GM20000 (cell line): Measurements from ENCODE around the gene PLD6.
A peak's percentile ranks its signal among the peaks of the same experiment; 100 is the strongest.

Experiments used
- DNase-seq: peaks from one replicate; pipeline ENCODE4 v3.0.0; 2012; ENCODE audit warnings: low spot score
- TF ChIP-seq, protein P1 (sequence below): IDR thresholded peaks from 2 replicates; pipeline ENCODE4 v1.5.1; 2012; ENCODE audit warnings: mild to moderate bottlenecking, control low read depth; ENCODE audit errors: extremely low read depth, missing control alignments

Gene PLD6

DNA sequence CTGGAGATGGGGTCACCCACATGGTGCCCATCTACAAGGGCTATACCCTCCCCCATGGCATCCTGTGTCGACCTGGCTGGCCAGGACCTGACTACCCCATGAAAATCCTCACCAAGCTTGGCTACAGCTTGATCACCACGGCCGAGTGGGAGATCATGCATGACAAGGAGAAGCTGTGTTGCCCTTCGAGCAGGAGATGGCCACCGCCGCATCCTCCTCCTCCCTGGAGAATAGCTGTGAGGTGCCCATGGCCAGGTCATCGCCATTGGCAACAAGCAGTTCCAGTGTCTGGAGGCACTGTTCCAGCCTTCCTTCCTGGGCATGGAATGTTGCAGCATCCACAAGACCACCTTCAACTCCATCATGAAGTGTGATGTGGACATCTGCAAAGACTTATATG, 36.1 kb upstream of the PLD6 start:
- TF ChIP-seq, protein P1, sequence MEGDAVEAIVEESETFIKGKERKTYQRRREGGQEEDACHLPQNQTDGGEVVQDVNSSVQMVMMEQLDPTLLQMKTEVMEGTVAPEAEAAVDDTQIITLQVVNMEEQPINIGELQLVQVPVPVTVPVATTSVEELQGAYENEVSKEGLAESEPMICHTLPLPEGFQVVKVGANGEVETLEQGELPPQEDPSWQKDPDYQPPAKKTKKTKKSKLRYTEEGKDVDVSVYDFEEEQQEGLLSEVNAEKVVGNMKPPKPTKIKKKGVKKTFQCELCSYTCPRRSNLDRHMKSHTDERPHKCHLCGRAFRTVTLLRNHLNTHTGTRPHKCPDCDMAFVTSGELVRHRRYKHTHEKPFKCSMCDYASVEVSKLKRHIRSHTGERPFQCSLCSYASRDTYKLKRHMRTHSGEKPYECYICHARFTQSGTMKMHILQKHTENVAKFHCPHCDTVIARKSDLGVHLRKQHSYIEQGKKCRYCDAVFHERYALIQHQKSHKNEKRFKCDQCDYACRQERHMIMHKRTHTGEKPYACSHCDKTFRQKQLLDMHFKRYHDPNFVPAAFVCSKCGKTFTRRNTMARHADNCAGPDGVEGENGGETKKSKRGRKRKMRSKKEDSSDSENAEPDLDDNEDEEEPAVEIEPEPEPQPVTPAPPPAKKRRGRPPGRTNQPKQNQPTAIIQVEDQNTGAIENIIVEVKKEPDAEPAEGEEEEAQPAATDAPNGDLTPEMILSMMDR = no peak
- DNase-seq = no peak

DNA sequence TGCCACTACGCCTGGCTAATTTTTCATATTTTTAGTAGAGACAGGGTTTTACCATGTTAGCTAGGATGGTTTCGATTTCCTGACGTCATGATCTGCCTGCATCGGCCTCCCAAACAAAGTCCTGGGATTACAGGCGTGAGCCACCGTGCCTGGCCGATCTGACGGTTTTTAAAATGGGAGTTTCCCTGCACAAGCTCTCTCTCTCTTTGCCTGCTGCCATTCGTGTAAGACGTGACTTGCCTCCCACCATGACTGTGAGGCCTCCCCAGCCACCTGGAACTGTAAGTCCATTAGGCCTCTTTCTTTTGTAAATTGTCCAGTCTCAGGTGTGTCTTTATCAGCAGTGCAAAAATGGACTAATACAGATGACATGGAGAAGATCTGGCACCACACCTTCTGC, 35.5 kb upstream of the PLD6 start:
- TF ChIP-seq, protein P1 = no peak
- DNase-seq = no peak

DNA sequence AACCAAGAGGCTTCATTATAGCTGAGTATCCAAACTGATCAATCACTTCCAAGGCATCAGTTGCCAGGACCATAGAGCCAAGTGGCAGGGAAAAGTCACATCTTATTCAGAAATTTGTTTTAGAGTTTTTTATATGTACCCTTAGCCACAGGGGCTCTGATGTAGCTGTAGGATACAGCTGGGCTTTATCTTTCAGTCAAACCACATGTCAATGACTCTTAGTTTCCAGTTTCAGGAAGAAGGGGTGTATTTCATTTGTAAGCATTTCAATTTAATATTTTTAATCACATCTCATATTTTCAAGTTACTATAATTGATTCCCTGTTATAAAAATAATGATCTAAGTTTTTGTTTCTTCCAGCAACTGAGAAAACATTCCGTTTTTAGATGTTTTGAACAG, 33.7 kb upstream of the PLD6 start:
- TF ChIP-seq, protein P1 = no peak

DNA sequence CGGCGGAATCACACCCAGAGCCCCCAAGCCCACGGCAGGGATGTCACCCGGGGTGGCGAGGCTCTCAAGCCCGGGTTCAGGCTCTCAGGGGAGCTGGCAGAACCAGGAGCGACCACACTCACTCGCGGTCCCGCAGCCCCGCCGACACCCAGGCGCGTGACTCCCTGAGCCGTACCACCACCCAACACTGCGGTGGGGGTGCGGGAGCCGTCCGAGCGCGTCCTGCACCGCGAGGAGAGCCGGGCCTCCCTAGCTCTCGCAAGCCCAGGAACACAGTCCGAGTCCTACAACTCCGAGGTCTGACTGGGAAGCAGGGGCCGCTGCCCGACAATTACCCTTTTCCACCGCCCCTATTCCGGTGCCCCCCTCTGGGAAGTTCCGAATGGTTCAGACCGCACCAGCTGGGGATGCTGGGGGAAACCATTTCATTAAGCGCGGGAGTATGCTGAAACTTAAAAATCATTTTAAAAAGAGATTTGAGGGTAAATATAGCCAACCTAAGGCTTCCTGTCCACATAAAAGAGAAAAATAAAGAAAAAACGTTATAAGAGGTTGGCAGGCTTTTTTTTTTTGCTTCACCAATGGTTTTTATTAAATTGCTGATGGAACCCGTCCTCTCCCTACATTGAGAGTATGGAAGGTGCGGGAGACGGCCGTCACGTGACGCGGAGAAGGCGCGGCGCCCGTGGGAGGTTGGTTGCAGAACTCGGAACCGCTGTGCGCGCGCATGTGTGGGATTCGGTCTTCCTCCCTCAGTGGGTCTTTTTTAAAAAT, 31.1 kb upstream of the PLD6 start, which contains the start of gene FLCN:
Gene FLCN (minus strand): TSS at position 143 of the 774 bp plus-strand sequence. CDS start 9,031 bp downstream, outside the sequence.
- peak; percentile 92 for DNase-seq
- TF ChIP-seq, protein P1 = no peak

More for the DNA sequence above, 33.7 kb upstream of the PLD6 start:
- no peak for DNase-seq

DNA sequence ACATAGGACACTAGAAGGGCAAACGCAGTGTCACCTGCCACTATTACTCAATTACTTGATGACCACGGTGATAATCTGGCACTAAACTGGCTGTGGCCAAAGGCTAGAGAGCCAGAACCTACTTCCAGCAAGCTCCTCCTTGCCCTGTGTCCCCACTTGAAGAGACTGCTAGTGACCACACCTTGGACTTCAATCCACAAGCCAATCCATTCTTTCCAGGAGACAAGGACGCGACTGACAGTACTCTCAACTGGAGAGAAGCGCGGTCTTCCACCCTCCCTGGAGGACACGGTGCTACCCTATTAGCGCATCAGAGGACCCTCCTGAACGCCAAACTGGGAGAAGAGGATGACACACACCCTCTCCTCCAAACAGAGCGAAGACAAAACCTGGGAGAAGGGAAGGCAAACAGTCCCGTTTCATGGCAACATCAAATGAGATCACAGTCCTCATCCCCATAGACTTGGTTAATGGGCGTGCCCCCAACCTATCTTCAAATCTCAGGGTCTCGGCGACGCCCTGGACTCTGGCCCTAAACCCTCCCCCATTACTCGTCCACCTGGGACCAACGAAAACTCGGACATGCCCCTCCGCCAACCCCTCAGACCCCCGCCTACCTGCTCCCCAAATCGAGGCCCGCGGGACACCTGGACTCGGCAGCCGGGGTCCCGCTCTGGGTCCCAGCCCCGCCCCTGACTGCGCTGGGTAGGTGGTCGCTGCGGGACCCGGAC, 30.3 kb upstream of the PLD6 start:
- TF ChIP-seq, protein P1 = no peak
- no peak for DNase-seq

DNA sequence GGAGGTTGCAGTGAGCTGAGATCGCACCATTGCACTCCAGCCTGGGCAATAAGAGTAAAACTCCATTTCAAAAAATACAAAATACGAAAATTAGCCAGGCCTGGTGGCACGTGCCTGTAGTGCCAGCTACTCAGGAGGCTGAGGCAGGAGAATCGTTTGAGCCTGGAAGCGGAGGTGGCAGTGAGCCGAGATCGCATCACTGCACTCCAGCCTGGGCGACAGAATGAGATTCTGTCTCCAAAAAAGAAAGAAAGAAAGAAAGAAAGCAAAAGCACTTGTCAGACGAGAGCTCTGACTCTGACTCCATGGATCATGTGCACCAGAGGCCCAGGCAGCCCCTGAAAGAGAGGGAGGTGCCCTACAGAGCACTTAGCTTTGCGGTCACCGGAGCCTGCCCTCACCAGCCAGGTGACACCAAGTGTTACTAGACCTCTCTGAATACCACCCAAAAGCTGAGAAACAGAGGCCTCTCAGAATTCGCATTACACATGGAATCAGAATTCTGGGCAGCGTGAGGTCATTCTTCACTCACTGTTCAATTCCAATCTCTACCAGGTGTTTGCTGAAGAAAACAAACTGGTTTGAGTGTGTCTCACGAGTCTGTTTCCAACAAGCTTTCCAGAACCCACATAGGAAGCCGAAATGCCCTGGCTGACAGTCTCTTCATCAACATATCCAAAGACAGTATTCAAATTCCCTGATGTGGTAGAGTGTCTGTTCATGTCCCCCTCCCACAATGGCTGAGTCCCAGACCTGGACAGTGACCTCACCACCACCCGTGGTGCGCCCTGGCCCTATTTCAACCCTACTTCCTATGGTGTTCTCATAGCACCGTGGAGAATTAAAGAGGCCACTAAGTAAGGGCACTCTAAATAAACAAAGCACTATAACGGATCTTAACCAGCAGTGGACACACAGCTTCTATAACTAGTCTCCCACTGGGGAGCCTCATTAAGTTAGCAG, 29.4 kb upstream of the PLD6 start:
- TF ChIP-seq, protein P1 = no peak
- DNase-seq = no peak
